Measurements from ENCODE around the gene ADGRG4. TPM values are rescaled to one million over a fixed set of nuclear protein-coding genes. Genes with fewer than 3 reads are reported as not detected.

Gene ADGRG4
- total RNA-seq, 4 donors from 2014 or later: 0.83 to 6.1 (median 3.6) TPM

GRCh38 chrX:136353526-136354093 lies 52.8 kb downstream of the ADGRG4 start:
- no peak for TF ChIP-seq CTCF (IDR thresholded peaks at IDR 0.05)
- TF ChIP-seq POLR2A (IDR thresholded peaks at IDR 0.05): no peak
- Histone ChIP-seq H3K27ac (no peak overlapping the region), H3K4me3 (no peak overlapping the region), H3K27me3 (no peaks in the 10 kb centered on the region), H3K4me1 (no peaks in the 10 kb centered on the region), H3K9me3 (no peaks in the 10 kb centered on the region), H3K36me3 (no peaks in the 10 kb centered on the region)
- no peak for DNase-seq

GRCh38 chrX:136354201-136354600 lies 53.4 kb downstream of the ADGRG4 start:
- Histone ChIP-seq H3K4me1 (no peaks in the 10 kb centered on the region), H3K27me3 (no peaks in the 10 kb centered on the region), H3K9me3 (no peaks in the 10 kb centered on the region), H3K4me3 (no peak overlapping the region), H3K27ac (no peak overlapping the region), H3K36me3 (no peaks in the 10 kb centered on the region)
- no peak for DNase-seq
- no peak for TF ChIP-seq CTCF (IDR thresholded peaks at IDR 0.05)
- no peak for TF ChIP-seq POLR2A (IDR thresholded peaks at IDR 0.05)

- no peaks in the 10 kb centered on the region for H3K36me3 ChIP-seq
- H3K4me1 ChIP-seq: no peaks in the 10 kb centered on the region
- no peaks in the 10 kb centered on the region for H3K9me3 ChIP-seq
- no peak overlapping the region for H3K27ac ChIP-seq
- H3K4me3 ChIP-seq: no peak overlapping the region
- H3K27me3 ChIP-seq: no peaks in the 10 kb centered on the region
- TF ChIP-seq CTCF (IDR thresholded peaks at IDR 0.05): no peak
- no peak for TF ChIP-seq POLR2A (IDR thresholded peaks at IDR 0.05)
- DNase-seq: no peak
These were observed 68.6 kb downstream of the ADGRG4 start for GRCh38 chrX:136369377-136369776.

GRCh38 chrX:136376713-136377112 lies 76.0 kb downstream of the ADGRG4 start:
- H3K4me1 ChIP-seq: no peaks in the 10 kb centered on the region
- no peaks in the 10 kb centered on the region for H3K27me3 ChIP-seq
- no peak overlapping the region for H3K4me3 ChIP-seq
- no peak overlapping the region for H3K27ac ChIP-seq
- no peak for DNase-seq
- H3K9me3 ChIP-seq: no peaks in the 10 kb centered on the region
- H3K36me3 ChIP-seq: no peaks in the 10 kb centered on the region
- no peak for TF ChIP-seq CTCF (IDR thresholded peaks at IDR 0.05)
- TF ChIP-seq POLR2A (IDR thresholded peaks at IDR 0.05): no peak

GRCh38 chrX:136380010-136380769 lies 79.4 kb downstream of the ADGRG4 start:
- no peak overlapping the region for H3K4me3 ChIP-seq
- no peaks in the 10 kb centered on the region for H3K4me1 ChIP-seq
- no peaks in the 10 kb centered on the region for H3K27me3 ChIP-seq
- no peaks in the 10 kb centered on the region for H3K9me3 ChIP-seq
- H3K27ac ChIP-seq: no peak overlapping the region
- TF ChIP-seq POLR2A (IDR thresholded peaks at IDR 0.05) (no peak), CTCF (IDR thresholded peaks at IDR 0.05) (no peak)
- no peak for DNase-seq
- no peaks in the 10 kb centered on the region for H3K36me3 ChIP-seq
